ENCODE data around the gene WDFY4.

Gene WDFY4

GRCh38 chr10:48768144-48768766 is 83.6 kb downstream of the WDFY4 start:
- no peak for TF ChIP-seq CTCF (IDR thresholded peaks at IDR 0.05)

- no peak for TF ChIP-seq CTCF (IDR thresholded peaks at IDR 0.05)
Observed at GRCh38 chr10:48768926-48769325, 84.3 kb downstream of the WDFY4 start.

GRCh38 chr10:48769706-48770435 is 85.2 kb downstream of the WDFY4 start:
- TF ChIP-seq CTCF (IDR thresholded peaks at IDR 0.05), result no peak

GRCh38 chr10:48770561-48771089 is 86.0 kb downstream of the WDFY4 start:
- TF ChIP-seq CTCF (IDR thresholded peaks at IDR 0.05), result no peak

GRCh38 chr10:48771234-48771633 is 86.6 kb downstream of the WDFY4 start:
- no peak for TF ChIP-seq CTCF (IDR thresholded peaks at IDR 0.05)

GRCh38 chr10:48772059-48772458 is 87.4 kb downstream of the WDFY4 start:
- TF ChIP-seq CTCF (IDR thresholded peaks at IDR 0.05), result no peak

GRCh38 chr10:48773580-48773979 is 88.9 kb downstream of the WDFY4 start:
- no peak for TF ChIP-seq CTCF (IDR thresholded peaks at IDR 0.05)

Measured in LNCAP (cell line).